CD4-positive, alpha-beta T cell treated with Interleukin-6 at 100 ng/mL for 8 hours (primary cell): Measurements from ENCODE around the gene MTERF4.

Source experiments
- DNase-seq: peaks from one replicate; pipeline ENCODE4 v3.0.0-alpha.2; 2020; ENCODE audit warnings: mixed read lengths, low spot score

Gene MTERF4

DNA sequence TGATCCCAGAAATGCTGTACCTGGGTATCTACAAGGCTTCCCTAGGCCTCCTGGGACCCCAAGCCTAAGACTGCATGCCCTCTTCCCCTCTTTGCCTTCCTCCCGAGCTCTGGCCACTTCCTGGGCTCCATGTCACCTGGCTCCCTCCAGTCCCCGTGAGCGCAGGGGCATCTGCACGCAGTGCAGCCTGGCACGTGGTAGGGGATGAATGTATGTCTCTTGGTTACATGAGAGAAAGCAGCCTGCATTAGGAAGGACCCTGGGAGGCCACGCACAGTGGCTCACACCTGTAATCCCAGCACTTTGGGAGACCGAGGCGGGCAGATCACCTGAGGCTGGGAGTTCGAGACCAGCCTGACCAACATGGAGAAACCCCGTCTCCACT lies 31.3 kb upstream of the MTERF4 start:
- DNase-seq, result no peak

DNA sequence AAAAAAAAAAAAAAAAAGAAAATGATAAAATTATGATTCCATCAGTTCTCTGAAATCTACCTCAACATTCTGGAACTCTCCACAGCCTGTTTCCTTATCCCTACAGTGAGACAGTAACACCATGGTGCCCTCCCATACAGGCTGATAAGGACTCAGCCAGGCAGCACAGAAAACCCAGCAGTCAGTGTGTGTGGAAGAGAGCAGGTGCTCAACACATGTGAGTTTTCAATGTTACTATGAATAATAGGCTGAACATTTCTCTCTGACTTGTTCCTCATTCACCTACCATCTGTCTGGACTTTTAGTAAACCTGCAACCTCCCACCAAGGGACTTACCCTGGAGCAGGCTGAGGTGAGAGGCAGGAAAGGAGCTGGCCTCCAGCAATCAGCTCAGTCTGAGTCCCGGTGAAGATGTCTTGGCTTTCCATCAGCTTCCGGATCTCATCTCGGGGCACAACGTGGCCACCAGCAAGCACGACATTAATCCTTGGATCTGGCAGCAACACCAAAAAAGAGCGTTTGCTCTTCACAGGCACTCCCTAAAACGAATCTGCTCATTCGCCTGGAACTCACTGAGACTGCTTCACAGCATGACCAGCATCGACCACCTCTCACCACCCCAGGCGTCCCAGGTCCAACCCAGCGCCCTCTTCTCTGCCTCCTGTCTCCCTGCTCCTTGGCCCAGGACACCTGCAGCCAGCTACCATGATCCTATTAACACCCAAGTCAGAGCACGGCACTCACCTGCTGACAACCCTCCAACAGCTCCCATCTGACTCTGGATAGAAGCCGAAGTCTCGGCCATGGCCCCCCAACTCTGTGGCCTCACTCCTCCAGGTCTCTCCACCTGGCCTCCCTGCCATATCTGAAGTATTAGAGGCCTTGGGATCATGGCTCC lies 30.7 kb upstream of the MTERF4 start:
- no peak for DNase-seq

DNA sequence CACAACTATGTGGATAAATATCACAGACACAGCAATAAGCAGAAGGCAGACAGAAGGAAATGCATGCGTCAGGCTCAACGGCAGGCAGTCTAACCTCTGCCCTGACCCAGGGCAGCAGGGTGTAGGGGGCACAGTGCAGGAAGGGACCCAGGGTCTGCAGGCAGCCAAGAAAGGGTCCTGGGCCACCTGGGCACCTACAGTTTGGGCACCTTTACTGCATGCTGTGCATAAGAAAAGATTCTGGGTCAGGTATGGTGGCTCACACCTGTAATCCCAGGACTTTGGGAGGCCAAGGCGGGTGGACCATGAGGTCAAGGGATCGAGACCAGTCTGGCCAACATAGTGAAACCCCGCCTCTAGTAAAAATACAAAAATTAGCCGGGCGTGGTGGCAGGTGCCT lies 29.4 kb upstream of the MTERF4 start:
- DNase-seq, result no peak

DNA sequence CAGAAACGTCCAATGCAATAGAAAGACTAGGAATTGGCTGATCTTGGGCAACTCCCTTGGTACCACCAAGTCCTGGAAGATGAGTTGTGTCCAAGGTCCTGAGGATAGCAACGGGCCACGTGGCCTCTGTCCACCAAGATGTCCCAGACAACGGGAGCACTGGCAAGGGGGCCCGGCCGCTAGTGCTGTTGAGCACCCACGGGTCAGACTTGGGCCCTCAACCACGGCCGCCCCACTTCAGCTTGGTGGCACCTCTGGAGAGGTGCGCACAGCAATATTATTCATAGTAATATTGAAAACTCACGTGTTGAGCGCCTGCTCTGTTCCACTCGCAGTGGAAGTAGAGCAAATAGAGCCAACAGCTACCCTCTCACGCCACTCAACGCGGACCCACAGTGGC lies 28.2 kb upstream of the MTERF4 start:
- no peak for DNase-seq

DNA sequence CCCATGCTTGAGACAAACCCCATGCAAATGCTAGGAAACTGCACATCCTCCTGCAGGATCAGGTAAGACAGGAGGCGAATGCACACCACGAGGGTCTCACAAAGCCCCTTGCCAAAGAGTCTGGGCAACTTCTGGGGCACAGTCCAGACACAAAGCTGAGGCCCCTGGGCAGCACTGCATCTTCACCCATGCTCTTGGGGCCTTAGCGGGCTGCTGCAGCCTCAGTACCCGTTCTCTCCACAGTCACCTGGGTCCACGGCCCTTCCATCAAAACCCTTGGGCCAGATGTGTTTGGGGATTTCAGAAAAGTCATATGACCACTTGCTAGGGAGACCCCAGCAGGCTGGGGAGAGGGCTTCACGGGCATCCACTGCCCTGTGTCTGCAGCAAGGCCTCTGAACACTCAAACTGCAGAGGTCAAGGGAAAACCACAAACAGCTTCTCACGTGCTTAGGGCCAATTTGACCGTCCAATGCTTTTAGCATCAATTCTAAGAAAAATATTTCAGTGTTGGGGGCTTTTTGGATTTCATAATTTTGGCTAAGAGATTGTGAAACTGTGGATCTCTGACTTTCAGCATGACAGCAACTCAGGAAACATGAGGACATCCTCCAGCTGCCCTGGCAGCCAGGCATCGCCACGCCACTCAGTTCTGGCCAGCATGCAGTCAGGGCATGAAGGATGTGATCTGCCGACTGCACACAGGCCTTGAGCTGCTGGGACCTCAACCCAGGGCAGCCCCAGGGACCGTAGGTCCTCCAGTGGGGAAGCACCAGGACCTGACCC lies 27.2 kb upstream of the MTERF4 start:
- no peak for DNase-seq

DNA sequence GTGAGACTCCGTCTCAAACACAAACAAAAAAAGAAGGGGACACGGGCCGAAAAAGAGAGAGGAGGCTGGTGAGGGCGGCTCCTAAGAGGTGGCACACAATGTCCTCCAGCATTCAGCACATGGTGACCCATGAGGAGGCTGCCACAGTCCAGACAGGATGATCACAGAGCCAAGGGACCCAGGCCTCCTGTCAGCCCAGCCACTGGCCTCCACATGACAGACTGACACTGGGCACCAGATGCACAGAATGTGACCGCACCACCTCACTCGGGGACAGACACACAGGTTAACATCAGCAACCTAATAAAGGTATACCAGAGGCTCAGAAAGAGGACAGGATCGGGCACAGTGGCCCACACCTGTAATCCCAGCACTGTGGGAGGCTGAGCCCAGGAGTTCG lies 26.2 kb upstream of the MTERF4 start:
- no peak for DNase-seq

DNA sequence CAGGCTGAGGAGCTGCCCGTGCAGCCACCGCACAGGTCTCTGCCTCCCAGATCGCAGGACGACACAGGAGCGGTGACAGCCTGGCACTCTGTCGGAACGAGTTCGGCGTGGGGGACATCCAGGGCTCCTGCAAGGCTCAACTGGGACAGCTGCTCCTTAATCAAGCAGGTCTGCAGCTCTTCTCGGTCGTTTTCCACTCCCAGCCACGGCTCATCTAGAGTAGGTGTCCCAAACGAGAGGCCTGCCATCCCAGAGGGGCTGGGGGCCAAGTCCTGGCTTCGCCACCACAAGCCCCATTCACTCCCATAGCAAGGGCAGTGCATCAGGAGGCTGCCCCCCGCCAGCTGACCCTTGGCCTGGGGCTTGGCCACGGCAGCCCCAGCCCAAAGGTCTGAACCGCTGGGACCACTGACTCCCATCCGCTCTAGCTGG lies 24.7 kb upstream of the MTERF4 start:
- DNase-seq, result no peak

DNA sequence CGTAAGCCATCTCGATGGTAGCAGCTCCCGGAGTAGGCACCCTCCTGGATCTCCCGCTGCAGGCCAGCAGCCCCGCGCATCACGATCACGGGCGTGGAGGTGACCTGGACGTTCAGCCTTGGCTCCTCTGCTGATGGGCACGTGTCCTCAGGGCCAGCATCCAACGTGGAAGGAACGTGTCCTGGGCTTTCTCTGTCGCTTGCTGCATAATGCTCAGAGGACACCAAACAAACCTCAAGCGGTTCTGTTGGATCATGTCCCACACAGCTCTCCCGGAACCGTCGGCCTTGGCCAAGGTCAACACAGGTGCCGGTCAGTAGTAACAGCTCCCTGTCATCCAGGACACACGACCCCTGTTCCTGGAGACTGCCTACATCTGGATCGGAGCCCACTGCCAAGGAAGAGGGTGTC lies 24.1 kb upstream of the MTERF4 start:
- DNase-seq, result no peak

DNA sequence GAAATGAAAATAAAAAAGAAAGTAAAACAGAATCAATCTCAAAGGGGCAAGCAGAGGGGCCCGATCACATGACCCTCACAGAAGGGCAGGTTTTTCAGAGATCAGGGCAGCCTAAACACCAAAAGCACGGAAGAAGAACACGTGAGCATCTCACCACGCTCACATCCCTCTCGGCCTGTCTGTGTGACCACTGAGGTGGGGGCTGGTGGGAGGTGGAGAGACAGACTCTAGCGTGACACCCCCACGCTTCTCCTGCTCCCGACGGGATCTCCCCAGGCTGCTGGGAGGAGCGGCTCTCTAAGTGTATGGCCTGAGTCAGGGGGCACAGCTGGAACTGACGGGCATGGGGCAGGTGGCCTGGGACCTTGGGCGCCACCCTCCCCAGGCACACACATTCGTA lies 23.5 kb upstream of the MTERF4 start:
- no peak for DNase-seq

DNA sequence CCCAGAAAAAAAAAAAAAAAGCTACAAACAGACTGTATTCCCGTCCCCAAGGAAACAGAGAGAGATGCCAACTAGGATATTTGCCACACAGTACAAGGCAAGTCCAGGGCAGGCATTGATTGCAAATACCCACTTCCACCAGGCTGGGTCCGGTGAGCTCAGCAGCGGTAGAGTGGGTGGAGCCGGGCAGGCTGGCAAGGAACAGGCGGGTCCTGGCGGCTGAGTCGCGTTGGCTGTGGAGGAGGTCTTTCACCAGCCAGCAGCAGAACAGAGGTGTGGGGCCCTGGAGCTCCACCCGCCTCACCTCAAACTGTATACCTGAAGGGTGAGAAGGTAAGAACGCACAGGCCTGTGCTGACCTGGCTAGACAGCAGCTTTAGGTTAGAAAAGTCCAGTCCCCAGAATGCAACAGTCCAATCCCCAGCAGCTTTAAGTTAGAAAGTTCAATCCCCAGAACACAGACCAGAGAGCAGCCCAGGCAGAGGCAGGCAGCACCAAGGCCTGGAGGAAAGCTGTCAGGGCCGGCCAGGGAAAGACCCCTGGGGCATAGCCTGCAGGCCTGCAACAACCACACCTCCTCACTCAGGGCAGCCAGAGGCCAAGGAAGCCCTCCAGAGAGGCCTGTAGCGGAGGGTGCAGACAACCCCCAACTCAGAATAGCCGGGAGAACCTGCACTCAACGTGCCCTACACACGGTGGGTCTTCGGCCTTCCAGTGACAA lies 21.9 kb upstream of the MTERF4 start:
- peak; percentile 54 for DNase-seq

DNA sequence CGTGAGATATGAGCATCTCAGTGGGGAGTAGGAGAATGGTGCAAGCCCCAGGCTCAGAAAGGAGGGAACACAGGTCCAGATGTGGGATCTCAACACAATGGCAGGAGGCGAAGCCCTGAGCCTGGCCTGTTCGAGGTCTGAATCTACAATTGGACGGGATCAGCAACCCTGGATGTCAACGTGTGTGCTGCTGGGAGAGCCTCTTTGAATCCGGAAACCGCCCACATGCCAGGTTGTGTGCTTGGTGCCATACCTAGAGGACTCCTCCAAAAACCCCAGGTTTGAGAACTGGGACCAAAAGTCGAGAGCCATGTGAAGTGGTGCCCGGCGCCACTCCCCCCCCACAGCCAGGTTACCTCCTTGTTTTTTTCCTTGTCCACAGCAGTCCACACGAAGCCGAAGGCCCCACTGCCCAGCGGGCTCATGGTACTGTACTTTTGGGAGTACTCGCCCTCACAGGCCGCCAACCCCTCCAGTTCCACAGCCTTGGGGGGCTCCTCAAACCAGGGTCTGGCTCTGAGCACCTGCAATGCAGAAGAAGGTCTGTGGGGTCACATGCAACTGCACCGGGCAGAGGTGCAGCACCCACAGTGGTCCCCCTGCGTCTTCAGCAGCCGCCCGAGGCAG lies 20.4 kb upstream of the MTERF4 start:
- no peak for DNase-seq

DNA sequence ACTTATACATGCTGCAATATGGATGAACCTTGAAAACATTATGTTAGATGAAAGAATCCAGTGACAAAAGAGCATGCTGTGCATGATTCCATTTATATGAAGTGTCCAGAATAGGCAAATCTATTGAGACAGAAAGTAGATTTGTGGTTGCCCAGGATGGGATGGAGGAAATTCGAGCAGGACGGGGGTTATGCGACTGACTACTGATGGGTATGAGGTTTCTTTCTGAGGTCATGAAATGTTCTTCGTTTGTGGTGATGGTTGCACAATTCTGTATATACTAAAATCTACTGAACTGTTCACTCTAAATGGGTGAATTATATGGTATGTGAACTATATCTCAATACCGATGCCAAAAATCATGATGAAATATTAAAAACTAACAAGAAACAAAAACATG lies 18.9 kb upstream of the MTERF4 start:
- no peak for DNase-seq

DNA sequence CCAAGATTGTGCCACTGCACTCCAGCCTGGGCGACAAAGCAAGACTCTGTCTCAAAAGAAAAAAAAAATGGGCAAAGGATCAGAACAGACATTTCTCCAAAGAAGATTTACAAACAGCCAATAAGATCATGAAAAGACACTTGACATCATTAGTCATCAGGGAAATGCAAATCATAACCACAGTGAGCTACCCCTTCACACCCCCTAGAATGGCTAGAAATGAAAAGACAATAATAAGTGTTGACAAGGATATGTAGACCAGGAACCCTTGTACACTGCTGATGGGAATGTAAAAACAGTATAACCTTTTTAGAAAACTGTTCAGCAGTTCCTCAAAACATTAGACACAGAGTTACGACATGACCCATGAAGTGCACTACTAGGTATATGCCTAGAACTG lies 18.4 kb upstream of the MTERF4 start:
- DNase-seq, result no peak

DNA sequence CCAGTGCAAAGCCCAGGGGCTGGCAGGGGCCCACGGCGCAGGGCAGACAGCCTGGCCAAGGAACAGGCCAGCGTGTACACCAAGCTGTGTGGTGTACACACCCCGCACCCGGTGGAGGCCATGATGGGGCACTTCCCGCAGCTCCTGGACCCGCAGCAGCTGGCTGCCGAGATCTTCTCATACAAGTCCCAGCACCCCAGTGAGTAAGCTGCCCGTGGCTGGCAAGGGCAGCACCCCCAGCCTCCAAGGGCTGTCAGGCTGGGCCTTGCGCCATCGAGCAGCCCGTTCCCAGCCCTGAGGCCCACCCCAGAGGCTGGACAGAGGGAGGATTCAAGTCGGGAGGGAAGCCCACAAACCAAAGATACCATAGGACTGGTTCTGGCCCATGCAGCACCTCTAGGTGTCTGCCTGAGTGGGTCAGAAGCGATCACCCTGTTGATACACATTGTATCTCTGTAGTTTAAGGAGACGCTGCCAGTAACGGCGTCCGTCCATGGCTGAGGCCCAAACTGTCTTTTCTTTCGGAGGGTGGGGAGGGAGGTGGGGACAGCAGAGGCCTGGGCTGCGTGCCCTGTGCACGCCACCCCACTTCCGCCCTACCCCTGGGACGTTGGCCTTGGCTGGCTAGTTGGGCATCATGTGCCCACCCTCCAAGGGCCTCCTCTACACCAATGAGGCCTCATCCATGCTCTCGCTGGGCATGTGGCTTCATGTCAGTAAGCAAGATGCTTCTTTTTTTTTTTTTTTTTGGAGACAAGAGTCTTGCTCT lies 16.8 kb upstream of the MTERF4 start:
- no peak for DNase-seq

DNA sequence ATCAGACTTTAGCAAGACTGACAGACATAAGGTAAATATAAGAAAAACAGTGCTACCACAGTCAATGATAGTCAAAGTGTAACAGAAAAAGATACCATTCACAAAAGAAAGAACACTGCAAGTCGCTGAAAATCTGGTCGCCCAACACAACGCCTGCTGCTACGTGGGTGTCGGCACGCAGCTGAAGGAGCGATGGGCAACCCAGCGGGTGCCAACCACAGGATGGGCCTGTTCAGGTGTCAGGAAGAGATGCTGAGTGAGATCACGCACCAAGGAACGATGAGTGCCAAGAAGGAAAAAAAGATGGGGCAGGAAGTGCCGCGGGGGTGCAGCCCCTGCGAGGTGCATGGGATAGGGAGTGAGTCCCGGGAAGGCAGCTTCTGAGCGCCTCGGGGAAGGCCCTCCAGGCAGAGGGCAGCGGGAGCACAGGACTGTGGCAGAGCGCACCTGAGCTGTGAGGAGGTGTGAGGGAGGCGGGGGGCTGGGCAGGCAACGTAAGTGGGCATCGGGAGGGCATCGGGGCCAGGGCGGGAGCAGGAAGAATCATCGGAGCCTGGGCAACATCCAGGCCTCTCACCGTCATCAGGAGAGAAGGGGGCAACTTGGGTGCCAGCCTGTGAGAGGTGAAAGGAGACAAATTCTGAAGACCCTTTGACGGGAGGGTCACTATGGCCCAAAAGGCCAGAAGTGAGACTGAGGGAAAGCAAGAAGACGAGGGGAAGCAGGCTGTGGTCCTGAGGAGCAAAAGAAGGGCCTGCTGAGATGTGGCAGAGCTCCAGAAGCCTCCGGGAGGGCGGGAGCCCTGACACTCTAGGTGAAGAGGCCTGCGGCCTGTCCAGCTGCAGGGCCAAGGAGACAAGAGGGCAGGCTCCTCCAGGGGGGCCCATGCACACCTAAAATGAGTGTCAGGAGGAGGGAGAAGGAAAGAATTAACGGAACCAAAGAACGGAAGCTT lies 14.8 kb upstream of the MTERF4 start:
- no peak for DNase-seq

DNA sequence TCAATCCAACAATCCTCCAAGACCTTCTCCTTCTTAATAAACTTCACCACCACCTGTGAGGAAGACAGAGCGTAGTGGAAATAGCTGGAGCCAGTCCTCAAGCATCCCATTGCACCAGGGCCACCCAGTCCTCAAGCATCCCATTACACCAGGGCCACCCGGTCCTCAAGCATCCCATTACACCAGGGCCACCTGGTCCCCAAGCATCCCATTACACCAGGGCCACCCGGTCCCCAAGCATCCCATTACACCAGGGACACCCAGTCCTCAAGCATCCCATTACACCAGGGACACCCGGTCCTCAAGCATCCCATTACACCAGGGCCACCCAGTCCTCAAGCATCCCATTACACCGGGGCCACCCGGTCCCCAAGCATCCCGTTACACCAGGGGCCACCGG lies 13.3 kb upstream of the MTERF4 start:
- DNase-seq, result no peak

DNA sequence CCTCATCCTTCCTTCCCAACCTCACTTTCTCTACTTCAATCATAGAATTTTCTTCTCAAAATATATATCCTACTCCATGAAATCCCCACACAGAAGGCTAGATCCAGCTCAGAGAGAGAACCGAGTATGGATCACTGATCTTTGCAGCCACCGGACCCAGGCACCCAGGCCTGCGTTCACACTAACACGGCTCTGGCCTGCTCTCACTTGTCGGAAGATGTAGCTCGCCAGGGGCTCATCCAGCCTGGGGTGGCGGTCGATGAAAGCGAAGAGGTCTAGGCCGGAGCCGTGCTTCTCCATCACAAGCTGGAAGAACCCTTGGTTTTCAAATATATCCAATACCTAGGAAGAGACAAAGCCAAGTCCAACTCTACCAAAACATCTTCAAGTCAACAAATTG lies 12.7 kb upstream of the MTERF4 start:
- no peak for DNase-seq

DNA sequence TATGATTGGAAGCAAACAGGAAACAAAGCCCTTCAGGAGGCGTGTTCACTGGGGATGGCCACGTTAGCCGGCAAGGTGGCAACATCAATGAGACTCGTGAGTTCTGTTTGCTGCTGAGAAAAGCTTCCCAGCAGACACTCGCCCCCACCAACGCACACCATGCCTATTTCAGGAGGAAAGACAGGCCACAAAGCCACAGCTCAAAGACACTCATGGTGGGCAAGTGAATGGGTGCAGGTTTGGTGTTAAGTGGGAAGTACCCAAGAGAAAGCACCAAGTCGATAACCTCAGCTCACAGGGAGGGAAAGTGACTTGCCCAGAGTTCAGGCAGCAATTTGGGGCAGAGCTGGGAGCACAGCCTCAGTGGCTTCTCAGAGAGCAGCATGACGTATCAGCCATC lies 10.5 kb upstream of the MTERF4 start:
- peak; percentile 49 for DNase-seq

DNA sequence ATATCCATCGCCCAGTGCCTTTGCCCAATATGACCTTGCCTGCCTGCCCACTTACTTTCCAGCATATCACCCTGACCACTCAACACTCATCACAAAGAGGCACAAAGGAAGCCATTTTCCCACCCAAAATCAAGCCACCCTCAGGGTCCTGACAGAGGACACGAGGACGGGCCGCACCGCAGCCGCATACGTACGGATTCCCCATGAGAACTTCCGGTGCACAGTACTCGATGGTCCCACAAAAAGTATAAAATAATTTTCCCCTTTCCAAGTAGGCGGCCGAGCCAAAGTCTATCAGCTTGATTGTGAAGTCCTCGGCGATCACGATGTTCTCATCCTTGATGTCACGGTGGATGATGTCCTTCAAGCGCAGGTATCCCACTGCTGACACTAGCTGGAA lies 10.0 kb upstream of the MTERF4 start:
- DNase-seq, result no peak

DNA sequence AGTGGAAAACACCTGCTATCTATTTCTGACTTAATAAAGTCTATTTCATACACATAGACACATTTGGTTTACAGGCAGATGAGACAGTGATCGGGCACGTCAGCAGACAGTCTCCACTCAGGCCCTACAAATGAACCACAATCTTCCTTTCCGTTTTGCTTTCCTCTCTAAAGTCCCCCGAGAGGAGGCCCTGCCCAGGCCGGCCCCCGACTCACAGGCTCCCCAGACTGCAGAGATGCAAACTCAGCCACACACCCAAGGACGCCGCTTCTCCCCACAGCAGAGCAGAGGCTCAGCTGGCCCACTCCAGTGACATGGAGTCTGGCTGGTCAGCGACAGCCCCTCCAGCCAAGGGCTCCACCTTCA lies 9.3 kb upstream of the MTERF4 start:
- peak; percentile 28 for DNase-seq
